ENCODE results near the gene TLK1.

GRCh38 chr2:170966648-170967396, 193.9 kb downstream of the TLK1 start:
- TF ChIP-seq POLR2A (IDR thresholded peaks at IDR 0.05): no peak
- no peak for TF ChIP-seq CTCF (IDR thresholded peaks at IDR 0.05 in 4 of 5, conservative IDR thresholded peaks at IDR 0.05 in 1 of 5)
